NOMO-1 treated with dmso at 0.1 percent for 144 hours (cell line): Measurements from ENCODE around the gene VLDLR.

ENCODE experiments used
- DNase-seq: peaks from one replicate; lab custom pipeline; 2025; ENCODE audit not compliant: unreplicated experiment; lab: John Stamatoyannopoulos, UW

The VLDLR gene

GRCh38 chr9:2621722-2622460 lies at the start of gene VLDLR:
VLDLR (plus strand) TSS chr9:2621787; CDS start chr9:2622190, 403 bp downstream.
- DNase-seq: no peak

DNA sequence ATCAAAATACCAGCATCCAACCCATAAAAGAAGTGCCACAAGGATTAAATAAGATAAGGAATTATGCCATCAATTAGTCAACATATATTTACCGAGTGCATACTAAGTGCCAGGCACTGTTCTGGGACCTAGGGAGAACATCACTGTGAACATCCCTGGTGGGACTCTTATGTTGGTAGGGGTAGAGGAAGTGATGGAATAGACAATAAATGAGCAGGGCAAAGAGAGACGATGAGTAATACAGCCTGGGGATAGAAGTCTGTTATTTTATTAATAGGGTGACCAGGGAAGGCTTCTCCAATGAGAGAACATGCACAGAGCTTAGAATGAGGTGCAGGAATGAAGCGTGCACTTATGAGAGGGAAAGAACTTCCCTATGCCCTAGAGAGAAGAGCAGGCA lies 47.4 kb upstream of the VLDLR start:
- no peak for DNase-seq

GRCh38 chr9:2576631-2577030 lies 45.0 kb upstream of the VLDLR start:
- no peak for DNase-seq

DNA sequence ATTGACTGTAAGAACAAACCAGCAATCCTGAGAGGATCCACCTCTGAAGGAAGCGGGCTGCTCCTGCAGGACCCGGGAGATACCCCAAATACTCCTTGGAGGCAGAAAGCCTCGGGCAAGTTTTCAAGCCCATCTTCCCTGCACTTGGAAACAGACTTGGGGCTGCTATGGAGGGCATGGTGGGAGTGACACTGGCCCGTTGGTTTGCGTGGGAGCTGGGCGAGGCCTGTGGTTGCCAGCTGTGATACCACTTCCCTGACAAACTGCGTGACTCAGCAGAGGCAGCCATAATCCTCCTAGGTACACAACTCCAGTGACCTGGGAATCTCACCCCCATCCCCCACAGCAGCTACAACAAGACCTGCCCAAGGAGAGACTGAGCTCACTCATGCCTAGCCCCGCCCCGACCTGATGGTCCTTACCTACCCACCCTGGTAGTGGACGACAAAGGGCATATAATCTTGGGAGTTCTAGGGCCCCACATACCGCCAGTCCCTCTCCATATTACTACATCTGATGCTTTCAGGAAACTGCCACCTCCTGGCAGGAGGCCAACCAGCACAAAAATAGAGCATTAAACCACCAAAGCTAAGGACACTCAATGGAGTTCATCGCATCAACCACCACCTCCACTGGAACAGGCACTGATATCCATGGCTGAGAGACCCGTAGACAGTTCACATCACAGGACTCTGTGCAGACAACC lies 38.1 kb upstream of the VLDLR start:
- DNase-seq: no peak

DNA sequence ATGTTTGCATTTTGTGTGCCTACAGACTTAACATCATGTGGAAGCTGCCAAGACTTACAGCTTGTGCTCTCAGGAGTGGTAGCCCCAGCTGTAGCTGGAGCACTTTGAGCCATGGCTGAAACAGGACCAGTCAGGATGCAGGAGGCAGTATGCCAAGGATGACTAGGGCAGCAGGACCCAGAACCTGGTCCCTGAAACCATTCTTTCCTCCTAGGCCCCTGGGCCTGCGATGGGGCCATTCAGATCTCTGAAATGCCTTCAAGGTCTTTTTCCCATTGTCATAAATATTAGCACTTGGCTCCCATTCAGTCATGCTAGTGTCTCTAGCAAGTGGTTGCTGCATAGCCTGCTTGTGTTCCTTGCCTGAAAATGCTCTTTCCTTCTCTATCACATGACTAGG lies 29.6 kb upstream of the VLDLR start:
- DNase-seq: no peak

DNA sequence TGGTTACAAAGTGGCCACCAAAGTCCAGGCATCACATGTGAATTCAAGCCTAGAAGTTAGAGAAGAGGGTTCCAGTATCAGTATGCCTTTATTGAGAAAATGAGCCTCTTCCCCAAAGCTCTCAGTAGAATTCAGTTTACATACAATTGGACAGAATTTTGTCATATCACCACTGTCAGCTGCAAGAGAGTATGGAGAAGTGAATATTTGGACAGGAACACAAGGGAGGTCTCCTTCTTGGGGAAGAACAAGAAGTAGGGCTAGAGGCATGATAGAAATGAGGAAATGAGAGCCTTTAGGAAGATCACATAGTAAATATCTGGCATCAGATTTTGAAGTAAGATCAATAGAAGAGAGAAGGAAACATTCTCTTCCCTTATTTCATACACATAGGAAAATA lies 27.8 kb upstream of the VLDLR start:
- DNase-seq: no peak

GRCh38 chr9:2595973-2596372 lies 25.6 kb upstream of the VLDLR start:
- no peak for DNase-seq

- no peak for DNase-seq
These were observed 24.1 kb upstream of the VLDLR start for GRCh38 chr9:2597483-2597882.

- DNase-seq: no peak
These were observed 21.7 kb upstream of the VLDLR start for GRCh38 chr9:2599896-2600295.

DNA sequence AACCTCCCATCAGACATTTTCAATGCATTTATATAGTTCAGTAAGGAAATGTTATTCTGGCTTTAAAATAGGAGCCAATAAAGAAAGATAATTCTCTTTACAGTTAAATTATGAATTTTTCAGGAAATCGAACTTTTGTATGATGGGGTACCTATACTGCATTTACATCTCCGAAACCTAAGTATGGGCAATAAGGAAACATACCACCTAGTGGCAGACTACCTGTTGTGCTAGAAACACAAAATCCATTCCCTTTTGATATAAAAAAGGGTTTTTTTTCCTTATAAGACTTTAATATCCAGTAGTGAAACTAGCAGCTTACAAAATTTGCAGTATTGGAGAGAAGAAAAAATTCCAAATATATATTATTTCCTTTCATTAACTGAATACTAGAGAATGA lies 21.3 kb upstream of the VLDLR start:
- no peak for DNase-seq

GRCh38 chr9:2601785-2602378 lies 19.7 kb upstream of the VLDLR start:
- no peak for DNase-seq

GRCh38 chr9:2602704-2603116 lies 18.9 kb upstream of the VLDLR start:
- DNase-seq: no peak

DNA sequence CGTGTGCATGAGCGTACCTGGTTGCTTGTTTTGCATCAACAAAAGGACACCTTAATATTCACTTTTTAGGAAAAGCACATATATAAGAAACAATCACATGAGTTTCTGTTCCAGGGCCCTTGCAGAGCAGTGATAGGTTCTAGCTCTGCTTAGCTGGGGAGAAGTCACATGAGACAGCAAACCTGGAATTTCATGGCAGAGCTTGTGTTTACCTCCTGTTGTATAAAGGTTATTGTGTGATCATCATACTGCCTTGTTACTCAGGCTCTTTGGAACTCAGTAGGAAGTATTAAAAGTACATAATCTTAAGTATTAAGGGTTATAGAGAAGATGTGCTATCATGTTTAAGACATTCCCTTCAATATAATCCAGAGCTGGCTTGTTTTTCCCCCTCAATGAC lies 18.0 kb upstream of the VLDLR start:
- no peak for DNase-seq

GRCh38 chr9:2605246-2605645 lies 16.3 kb upstream of the VLDLR start:
- no peak for DNase-seq

- DNase-seq: no peak
These were observed 13.3 kb upstream of the VLDLR start for GRCh38 chr9:2608276-2608675.

DNA sequence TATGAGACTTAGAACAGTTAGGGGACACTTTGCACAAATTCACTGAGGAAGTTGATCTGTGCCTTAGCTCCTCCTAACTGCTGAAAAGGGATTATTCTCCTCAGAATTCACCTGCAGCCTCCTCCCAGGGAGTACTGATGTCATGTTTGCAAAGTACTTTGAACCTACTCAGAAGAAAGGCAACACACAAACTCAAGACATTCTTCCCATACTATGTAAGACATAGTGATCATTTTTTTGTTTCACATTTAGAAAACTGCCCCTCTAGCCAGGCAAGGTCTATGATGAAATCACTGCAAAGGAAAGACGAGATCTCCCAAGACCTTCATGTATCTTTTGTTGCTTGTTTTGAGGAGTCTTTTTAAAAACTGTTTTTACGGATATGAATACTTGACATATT lies 10.6 kb upstream of the VLDLR start:
- DNase-seq: no peak

DNA sequence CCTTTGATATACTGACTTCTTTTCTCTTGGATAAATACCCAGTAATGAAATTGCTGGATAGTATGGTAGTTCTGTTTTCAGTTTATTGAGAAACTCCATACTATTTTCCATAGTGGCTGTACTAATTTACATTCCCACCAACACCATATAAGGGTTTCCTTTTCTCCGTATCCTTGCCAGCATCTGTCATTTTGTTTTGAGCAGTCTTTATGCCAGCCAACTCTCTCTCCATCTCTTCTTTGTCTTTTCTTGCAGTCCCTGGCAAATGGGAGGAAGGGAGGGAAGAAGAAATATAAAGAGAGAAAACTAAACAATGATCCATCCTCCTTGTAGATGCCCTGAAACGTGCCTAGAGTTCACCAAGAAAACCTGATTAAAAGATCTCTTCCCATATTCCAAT lies 9.6 kb upstream of the VLDLR start:
- no peak for DNase-seq

- no peak for DNase-seq
These were observed 7.8 kb upstream of the VLDLR start for GRCh38 chr9:2613730-2614271.

GRCh38 chr9:2615497-2615896 lies 6.1 kb upstream of the VLDLR start:
- DNase-seq: no peak

- DNase-seq: no peak
These were observed 4.8 kb upstream of the VLDLR start for GRCh38 chr9:2616692-2617377.

- no peak for DNase-seq
These were observed 3.3 kb upstream of the VLDLR start for GRCh38 chr9:2618289-2618688.
